Measurements from ENCODE around the gene SRSF12.

DNA sequence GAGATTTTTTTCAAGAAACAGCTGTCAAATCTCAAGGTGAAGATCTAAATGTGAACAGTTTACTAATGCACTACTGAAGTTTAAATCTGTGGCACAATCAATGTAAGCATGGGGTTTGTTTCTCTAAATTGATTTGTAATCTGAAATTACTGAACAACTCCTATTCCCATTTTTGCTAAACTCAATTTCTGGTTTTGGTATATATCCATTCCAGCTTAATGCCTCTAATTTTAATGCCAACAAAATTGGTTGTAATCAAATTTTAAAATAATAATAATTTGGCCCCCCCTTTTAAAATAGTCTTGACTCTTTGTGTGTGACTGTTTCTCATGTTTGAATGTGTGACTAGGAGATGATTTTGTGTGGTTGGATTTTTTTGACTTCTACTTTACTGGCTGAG lies 33.3 kb downstream of the SRSF12 start:
- TF ChIP-seq, protein P1, sequence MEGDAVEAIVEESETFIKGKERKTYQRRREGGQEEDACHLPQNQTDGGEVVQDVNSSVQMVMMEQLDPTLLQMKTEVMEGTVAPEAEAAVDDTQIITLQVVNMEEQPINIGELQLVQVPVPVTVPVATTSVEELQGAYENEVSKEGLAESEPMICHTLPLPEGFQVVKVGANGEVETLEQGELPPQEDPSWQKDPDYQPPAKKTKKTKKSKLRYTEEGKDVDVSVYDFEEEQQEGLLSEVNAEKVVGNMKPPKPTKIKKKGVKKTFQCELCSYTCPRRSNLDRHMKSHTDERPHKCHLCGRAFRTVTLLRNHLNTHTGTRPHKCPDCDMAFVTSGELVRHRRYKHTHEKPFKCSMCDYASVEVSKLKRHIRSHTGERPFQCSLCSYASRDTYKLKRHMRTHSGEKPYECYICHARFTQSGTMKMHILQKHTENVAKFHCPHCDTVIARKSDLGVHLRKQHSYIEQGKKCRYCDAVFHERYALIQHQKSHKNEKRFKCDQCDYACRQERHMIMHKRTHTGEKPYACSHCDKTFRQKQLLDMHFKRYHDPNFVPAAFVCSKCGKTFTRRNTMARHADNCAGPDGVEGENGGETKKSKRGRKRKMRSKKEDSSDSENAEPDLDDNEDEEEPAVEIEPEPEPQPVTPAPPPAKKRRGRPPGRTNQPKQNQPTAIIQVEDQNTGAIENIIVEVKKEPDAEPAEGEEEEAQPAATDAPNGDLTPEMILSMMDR (IDR thresholded peaks at IDR 0.05), result no peak
- TF ChIP-seq POLR2A (IDR thresholded peaks at IDR 0.05), result no peak

Data from esophagus squamous epithelium (tissue), 4 donors.